Central memory CD8-positive, alpha-beta T cell (primary cell): ENCODE results near the gene CLIP4.

Experiments used
- ATAC-seq: fragments of 150-1000 bp; cut with Tn5 transposase; replicated peaks from 2 replicates; pipeline ENCODE4 v1.10.0; 2022; ENCODE audit warnings: mild to moderate bottlenecking, moderate FRiP score, moderate number of reproducible peaks; ENCODE audit not compliant: poor library complexity, severe bottlenecking; ENCODE audit errors: extremely low read depth
- DNase-seq, 2 donors: peaks; one replicate each; pipeline ENCODE4 v3.0.0; 2021; ENCODE audit warnings: low spot score in 2 of 2
- H3K27ac Mint-ChIP-seq: one replicate; pipeline ENCODE4 v1.8.0; 2022; ENCODE audit warnings: low read depth, mild to moderate bottlenecking, moderate library complexity, mixed read lengths
- H3K27me3 Mint-ChIP-seq: one replicate; pipeline ENCODE4 v1.8.0; 2022; ENCODE audit warnings: mixed read lengths
- H3K36me3 Mint-ChIP-seq: one replicate; pipeline ENCODE4 v1.8.0; 2022; ENCODE audit warnings: mild to moderate bottlenecking, moderate library complexity, mixed read lengths; ENCODE audit not compliant: insufficient read depth
- H3K4me1 Mint-ChIP-seq: one replicate; pipeline ENCODE4 v1.8.0; 2022; ENCODE audit warnings: mixed read lengths
- H3K4me3 Mint-ChIP-seq: one replicate; pipeline ENCODE4 v1.8.0; 2022; ENCODE audit warnings: mild to moderate bottlenecking, moderate library complexity, mixed read lengths
- H3K9me3 Mint-ChIP-seq: one replicate; pipeline ENCODE4 v1.8.0; 2022; ENCODE audit warnings: mixed read lengths

Gene CLIP4

DNA sequence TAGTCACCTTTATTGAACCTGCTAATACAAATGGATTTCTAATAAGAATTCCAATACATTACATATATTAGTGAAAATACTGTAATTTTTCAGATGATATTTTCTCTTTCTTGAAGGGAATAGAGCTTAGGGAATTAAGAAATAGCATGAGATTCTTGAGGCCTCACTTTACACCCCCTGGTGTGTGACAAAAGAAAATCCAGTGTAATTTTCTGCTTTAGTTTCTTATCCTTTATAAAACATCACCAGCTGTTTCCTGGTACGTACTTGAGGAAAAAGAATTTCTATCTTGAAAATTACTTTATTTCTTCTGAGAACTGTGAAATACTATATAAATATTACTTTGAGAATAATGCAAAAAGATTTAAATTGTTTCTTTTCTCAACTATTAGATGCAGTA is 71.6 kb downstream of the CLIP4 start:
- Mint-ChIP-seq H3K27ac (no peak overlapping the region), H3K4me1 (no peaks in the 10 kb centered on the region), H3K36me3 (peaks cover 11% of the 10 kb centered on the region), H3K27me3 (no peaks in the 10 kb centered on the region), H3K4me3 (no peak overlapping the region), H3K9me3 (no peaks in the 10 kb centered on the region)
- DNase-seq: no peak
- no peak for ATAC-seq

DNA sequence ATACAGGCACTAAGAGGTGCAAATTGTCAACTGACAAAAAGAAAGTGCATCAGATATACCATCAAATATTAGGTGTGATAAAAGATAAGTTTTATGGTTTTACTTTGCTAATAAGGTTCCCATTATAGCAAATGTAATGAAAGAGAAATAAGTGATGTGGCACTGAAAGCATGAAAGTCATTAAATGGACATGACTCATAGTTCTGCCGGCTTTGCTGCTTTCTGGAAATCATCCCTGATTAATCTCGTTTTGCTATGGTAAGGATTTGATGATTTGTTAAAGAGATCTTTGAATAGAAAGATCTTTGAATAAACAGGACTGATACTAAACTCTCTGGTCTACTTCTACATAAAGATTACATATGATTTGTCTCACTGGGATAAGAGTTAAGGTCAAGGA is 72.7 kb downstream of the CLIP4 start:
- H3K36me3 Mint-ChIP-seq: peaks cover 5% of the 10 kb centered on the region
- H3K27ac Mint-ChIP-seq: no peak overlapping the region
- ATAC-seq (no peak), DNase-seq (no peak)
- H3K4me3 Mint-ChIP-seq: no peak overlapping the region
- H3K27me3 Mint-ChIP-seq: no peaks in the 10 kb centered on the region
- no peaks in the 10 kb centered on the region for H3K9me3 Mint-ChIP-seq
- H3K4me1 Mint-ChIP-seq: no peaks in the 10 kb centered on the region

DNA sequence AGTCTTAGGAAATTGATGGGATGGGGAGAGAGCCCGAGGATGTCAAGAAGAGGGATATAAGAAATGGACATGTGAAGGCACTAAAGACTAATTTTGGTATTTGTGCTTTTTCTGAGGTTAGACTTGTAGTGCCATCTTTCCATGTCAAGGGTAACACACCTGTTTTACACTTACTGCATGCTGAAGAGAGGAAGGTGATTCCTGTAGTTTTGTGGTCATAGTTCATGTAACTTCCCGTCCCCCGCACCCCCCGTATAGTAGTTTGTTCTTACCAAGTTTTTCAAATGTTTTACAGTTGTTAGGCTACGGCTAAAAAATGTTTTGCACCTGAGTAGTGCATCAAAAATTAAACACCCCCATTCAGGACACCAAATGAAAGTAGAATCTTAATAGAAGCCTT is 73.8 kb downstream of the CLIP4 start:
- Mint-ChIP-seq H3K4me3 (no peak overlapping the region), H3K9me3 (no peaks in the 10 kb centered on the region), H3K27ac (no peak overlapping the region), H3K36me3 (peaks cover 6% of the 10 kb centered on the region), H3K27me3 (no peaks in the 10 kb centered on the region), H3K4me1 (no peaks in the 10 kb centered on the region)
- ATAC-seq: no peak
- DNase-seq: no peak

DNA sequence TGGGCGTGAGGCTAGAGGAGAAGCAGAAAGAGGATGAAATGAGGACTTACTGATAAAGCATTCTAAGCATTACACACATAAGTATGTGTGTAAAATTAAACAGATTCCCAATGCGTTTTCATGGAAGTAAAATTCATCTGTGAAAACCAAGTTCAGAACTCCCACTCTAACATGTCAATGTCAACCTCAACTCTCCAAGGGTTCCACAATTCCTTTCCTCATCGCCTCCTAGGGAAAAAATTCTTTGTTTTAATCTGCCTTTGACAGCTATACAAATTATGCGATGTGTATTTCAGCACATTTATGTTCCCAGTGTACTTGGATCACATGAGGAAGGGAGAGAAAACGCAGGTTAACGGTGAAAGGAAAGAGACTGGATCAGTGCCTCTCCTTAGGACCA is 76.6 kb downstream of the CLIP4 start:
- H3K27me3 Mint-ChIP-seq: no peaks in the 10 kb centered on the region
- ATAC-seq: no peak

DNA sequence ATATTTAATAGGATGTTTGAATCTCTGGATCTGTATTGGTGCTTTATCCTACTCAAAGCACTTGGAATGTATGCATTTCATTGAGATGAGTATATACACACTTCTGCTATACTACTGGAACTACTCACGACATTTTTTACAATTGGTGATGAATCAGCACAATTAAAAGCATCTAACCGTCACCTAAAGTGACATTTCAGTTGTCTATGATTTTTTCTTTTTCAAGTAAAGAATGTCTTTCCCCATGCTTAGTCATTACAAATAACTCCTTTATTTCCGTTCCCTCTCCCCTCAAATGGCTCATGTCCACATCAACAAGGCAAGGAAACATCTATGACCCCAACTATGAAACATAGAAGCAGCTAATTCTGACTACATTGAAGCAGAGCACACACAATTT is 77.3 kb downstream of the CLIP4 start:
- Mint-ChIP-seq H3K4me3 (no peak overlapping the region), H3K4me1 (peaks cover 4% of the 10 kb centered on the region), H3K36me3 (peaks cover 8% of the 10 kb centered on the region), H3K27ac (no peak overlapping the region), H3K9me3 (no peaks in the 10 kb centered on the region), H3K27me3 (no peaks in the 10 kb centered on the region)
- ATAC-seq (no peak), DNase-seq (no peak)

More for the DNA sequence above, 76.6 kb downstream of the CLIP4 start:
- Mint-ChIP-seq H3K36me3 (peaks cover 6% of the 10 kb centered on the region), H3K4me1 (peaks cover 2% of the 10 kb centered on the region), H3K9me3 (no peaks in the 10 kb centered on the region), H3K27ac (no peak overlapping the region), H3K4me3 (no peak overlapping the region)
- no peak for DNase-seq

DNA sequence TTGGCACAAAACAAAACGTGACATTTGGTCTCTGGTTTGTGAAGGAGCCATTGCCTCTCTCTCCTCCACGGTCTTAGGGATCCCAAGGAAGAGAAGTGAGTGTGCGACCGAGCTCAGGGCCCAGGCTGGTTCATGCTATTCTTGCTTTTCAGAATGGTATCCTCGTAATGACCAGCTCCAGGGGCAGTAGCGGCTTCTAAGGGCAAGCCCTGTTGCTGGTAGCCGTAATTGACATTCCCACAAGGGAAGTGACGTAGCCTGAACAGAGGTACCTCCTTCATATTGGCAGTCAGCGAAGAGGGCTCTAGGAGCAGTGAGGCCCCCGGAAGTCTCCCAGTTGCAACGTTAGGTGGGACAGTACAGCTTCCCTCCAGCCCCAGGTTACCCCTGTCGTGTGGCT is 77.9 kb downstream of the CLIP4 start:
- Mint-ChIP-seq H3K4me1 (peaks cover 4% of the 10 kb centered on the region), H3K9me3 (no peaks in the 10 kb centered on the region), H3K36me3 (peaks cover 7% of the 10 kb centered on the region), H3K4me3 (no peak overlapping the region), H3K27ac (no peak overlapping the region), H3K27me3 (no peaks in the 10 kb centered on the region)
- DNase-seq (no peak), ATAC-seq (no peak)

DNA sequence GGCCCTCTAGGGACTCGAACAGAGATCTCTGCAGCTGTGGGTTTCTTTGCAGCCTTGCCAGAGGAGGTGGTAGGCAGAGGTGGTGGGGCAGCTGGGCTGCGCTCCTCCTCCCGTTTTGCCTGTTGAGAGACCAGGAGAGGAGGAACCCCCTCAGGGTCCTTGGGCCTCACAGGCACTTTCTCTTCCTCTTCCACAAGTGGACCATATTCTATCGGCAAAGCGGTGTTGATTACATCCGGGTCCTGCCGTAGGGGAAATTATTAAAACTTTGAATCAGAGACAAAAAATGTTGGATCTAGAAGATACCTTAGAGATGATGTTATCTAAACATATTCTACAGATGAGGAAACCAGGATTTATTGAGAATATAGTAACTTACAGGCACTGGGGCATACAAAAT is 78.5 kb downstream of the CLIP4 start:
- no peak for DNase-seq
- H3K9me3 Mint-ChIP-seq: no peaks in the 10 kb centered on the region
- no peak overlapping the region for H3K4me3 Mint-ChIP-seq
- peaks cover 4% of the 10 kb centered on the region for H3K4me1 Mint-ChIP-seq
- ATAC-seq: no peak
- H3K36me3 Mint-ChIP-seq: peaks cover 7% of the 10 kb centered on the region
- H3K27ac Mint-ChIP-seq: no peak overlapping the region
- H3K27me3 Mint-ChIP-seq: no peaks in the 10 kb centered on the region

DNA sequence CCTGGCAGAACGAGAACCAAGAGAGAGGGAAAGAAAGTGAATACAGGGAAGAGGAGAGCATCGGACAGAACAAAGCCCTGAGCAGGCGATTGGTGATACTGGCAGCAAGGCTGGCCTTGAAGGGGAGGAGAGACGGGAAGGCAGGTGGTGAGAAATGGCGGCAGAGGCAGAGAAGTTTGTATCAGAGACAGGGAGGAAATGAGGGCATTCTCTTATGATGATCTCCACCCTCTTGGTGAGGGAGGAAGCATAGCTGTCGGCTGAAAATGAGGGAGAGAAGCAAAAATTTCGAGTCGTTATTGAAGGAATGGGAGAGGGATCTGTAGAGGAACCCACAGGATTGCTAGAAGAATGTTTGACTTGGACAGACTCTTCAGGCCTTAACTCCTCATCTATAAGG is 80.6 kb downstream of the CLIP4 start:
- H3K36me3 Mint-ChIP-seq: peaks cover 7% of the 10 kb centered on the region
- H3K27me3 Mint-ChIP-seq: no peaks in the 10 kb centered on the region
- ATAC-seq: no peak
- H3K4me1 Mint-ChIP-seq: peaks cover 4% of the 10 kb centered on the region
- peak overlapping the region; percentile 9 for H3K27ac Mint-ChIP-seq
- no peak overlapping the region for H3K4me3 Mint-ChIP-seq
- DNase-seq: no peak
- H3K9me3 Mint-ChIP-seq: no peaks in the 10 kb centered on the region

DNA sequence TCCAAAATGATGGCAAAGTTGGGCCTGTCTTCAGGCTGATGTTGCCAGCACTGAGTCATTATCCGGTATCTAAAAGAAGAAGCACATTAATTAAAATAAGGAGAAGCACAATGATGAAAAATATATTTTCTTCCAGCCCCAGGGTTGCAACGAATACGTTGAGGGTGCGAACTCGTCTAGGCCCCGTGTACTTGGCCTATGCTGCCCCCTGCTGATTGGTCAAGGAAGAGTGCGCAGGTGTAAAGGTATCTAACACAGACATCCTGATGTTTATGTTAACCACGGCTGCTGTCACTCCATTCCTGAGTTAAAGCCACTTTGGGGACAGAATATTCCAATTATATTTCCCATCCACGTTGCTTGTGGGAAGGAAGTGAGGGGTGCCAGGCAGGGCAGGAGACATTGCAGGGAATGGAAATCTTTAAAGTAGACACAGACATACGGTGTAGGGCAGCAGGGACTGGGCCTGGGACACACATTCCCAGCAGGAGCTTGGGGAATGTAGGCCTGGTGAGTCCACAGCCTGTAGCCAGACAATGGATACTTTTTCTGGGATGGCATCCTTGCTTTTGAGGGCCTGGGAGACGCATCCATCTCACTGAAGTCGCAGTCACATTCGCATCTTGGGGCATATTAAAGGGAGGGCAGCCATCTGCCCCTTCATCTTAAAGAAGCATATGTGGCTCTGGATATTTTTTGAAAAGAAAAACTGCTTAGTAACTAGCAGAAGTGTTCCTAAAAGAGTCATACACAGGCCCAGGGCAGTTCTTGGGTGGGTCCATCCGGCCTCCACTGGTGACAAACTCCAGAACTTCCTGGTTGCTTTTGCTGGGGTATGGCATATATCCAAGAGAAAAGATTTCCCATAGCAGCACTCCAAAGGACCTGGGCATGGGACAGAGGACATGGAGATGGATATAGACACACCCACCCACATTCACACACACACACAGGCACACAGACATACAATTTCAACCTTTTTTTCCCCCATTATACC is 81.9 kb downstream of the CLIP4 start:
- H3K27me3 Mint-ChIP-seq: no peaks in the 10 kb centered on the region
- peaks cover 9% of the 10 kb centered on the region for H3K36me3 Mint-ChIP-seq
- peaks cover 7% of the 10 kb centered on the region for H3K4me1 Mint-ChIP-seq
- H3K4me3 Mint-ChIP-seq: no peak overlapping the region
- ATAC-seq (peak; percentile 75), DNase-seq (peak; percentile 60 to 67)
- H3K9me3 Mint-ChIP-seq: no peaks in the 10 kb centered on the region
- H3K27ac Mint-ChIP-seq: no peak overlapping the region

DNA sequence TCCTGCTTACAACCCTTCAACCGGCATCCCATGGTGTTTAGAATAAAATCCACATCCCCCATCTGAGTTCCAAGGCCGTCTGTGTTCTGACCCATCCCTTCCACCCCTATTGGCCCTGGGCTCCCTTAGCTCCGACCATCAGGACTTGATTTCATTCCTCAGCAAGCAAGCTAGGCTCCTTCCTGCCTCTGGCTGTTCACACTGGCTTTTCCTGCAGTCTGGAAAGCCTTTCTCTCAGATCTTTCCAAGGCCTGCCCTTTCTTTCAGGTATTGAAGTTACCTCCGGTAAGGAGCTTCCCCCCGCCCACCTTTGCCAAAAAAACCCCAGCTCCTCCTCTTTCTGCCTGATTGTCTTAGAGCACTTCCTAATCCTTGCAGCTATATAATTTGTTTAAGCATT is 86.8 kb downstream of the CLIP4 start:
- H3K36me3 Mint-ChIP-seq: peaks cover 11% of the 10 kb centered on the region
- no peak overlapping the region for H3K4me3 Mint-ChIP-seq
- ATAC-seq (no peak), DNase-seq (no peak)
- no peaks in the 10 kb centered on the region for H3K9me3 Mint-ChIP-seq
- H3K27ac Mint-ChIP-seq: no peak overlapping the region
- peaks cover 7% of the 10 kb centered on the region for H3K4me1 Mint-ChIP-seq
- H3K27me3 Mint-ChIP-seq: no peaks in the 10 kb centered on the region

DNA sequence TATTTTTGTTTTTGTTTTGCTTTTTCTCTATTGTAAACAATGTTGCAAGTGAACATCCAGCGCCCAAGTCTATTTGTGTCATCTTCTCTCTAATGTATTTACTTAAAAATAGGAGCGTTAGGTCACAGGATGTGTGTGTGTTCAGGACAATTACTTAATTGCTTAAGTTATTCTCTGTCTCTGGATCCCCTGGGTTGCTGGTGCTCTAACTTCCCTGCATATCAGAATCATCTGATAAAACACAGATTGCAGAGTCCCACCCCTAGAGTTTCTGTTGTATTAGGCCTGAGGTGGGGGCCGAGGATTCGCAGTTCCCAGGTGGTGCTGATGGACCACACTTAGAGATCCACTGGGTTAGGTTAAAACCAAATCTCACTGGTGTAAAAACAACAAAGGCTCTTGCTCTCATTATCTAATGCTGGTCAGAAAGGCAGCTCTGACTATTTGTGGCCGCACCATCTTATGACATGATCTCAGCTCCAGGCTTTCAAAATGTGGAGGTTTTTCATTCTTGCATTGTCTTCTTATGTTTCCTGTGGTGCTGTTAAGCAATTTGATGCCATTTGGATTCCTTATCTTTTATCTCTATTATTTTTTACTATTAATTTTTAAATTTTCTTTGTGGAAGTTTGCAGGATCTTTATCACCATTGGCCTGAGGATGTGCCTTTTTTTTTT is 87.7 kb downstream of the CLIP4 start:
- Mint-ChIP-seq H3K36me3 (peaks cover 9% of the 10 kb centered on the region), H3K27me3 (no peaks in the 10 kb centered on the region), H3K4me3 (no peak overlapping the region), H3K9me3 (no peaks in the 10 kb centered on the region), H3K27ac (no peak overlapping the region), H3K4me1 (peaks cover 6% of the 10 kb centered on the region)
- ATAC-seq (no peak), DNase-seq (no peak)

DNA sequence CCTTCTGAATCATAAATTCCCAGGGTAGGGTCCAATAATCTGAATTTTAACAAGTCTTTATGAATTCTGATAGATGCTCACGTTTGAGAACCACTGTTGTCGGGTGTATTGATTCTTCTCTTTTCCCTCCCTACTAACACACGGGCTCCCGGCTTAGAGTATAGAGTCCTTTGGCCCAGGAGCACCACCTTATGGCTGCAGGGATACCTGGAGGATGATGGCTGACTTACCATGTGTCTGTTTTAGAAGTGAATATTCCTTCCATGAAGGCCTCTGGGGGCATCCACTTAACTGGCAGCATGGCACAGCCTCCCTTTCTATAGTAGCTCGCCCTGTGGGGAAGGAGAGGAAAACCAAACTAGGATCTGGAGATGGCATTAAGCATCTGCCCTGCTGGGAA is 91.7 kb downstream of the CLIP4 start:
- no peak overlapping the region for H3K4me3 Mint-ChIP-seq
- H3K36me3 Mint-ChIP-seq: peaks cover 10% of the 10 kb centered on the region
- H3K4me1 Mint-ChIP-seq: peaks cover 5% of the 10 kb centered on the region
- no peaks in the 10 kb centered on the region for H3K27me3 Mint-ChIP-seq
- DNase-seq (no peak), ATAC-seq (no peak)
- no peak overlapping the region for H3K27ac Mint-ChIP-seq
- H3K9me3 Mint-ChIP-seq: no peaks in the 10 kb centered on the region
